PC-3 (cell line): ENCODE results near the gene PLA2G3. TPM values are rescaled to one million over a fixed set of nuclear protein-coding genes. Genes with fewer than 3 reads are reported as not detected.
"Not testable (repeated sequence)": the region's sequence is repeated elsewhere in the genome, so short reads cannot be mapped to it uniquely, and the experiment has no call there.

Experiments used
- ATAC-seq: fragments of 200-7000 bp; cut with Tn5 transposase; 2 replicates; pipeline ENCODE4 v1.9.1; 2020; ENCODE audit warnings: mild to moderate bottlenecking, moderate library complexity
- BruUV-seq: library from RNA; stranded (reverse); fragments of 400-500 nt; replicated peaks from 2 replicates; lab custom pipeline; 2021; lab: Mats Ljungman, UMichigan
- CTCF ChIA-PET: fragments of 300-600 bp; sonication (Branson Sonifier 250); formaldehyde crosslinking; loops from one replicate; lab custom pipeline; 2022; ENCODE audit warnings: antibody characterized with exemption; lab: Charles Lee
- POLR2A ChIA-PET: fragments of 300-600 bp; sonication (Branson Sonifier 250); formaldehyde crosslinking; loops from one replicate; lab custom pipeline; 2022; ENCODE audit warnings: antibody characterized with exemption; ENCODE audit not compliant: unreplicated experiment; lab: Charles Lee
- DNase-seq: peaks from one replicate; pipeline ENCODE4 v3.0.0-alpha.2; 2015
- H2AFZ ChIP-seq: fragments of 300-600 bp; sonication (generic); 2 replicates; pipeline ENCODE4 v1.6.0; 2016; ENCODE audit warnings: antibody characterized with exemption, low read length
- H3F3A ChIP-seq: fragments of 300-600 bp; sonication (generic); one replicate; pipeline ENCODE4 v1.6.0; 2017; ENCODE audit warnings: antibody characterized with exemption, low read length, control low read depth, mild to moderate bottlenecking; ENCODE audit not compliant: unreplicated experiment
- H3K27ac ChIP-seq: fragments of 300-600 bp; sonication (generic); 2 replicates; pipeline ENCODE4 v1.5.1; 2016; ENCODE audit warnings: mild to moderate bottlenecking, low read length
- H3K27me3 ChIP-seq: fragments of 300-600 bp; sonication (generic); 2 replicates; pipeline ENCODE4 v1.6.1; 2016; ENCODE audit warnings: low read length, mixed read lengths
- H3K36me3 ChIP-seq: fragments of 300-600 bp; sonication (generic); 2 replicates; pipeline ENCODE4 v1.6.1; 2016; ENCODE audit warnings: low read depth, mixed run types, low read length, mixed read lengths
- H3K4me1 ChIP-seq: fragments of 300-600 bp; sonication (generic); 2 replicates; pipeline ENCODE4 v1.5.1; 2016; ENCODE audit warnings: low read length; ENCODE audit not compliant: insufficient read depth
- H3K4me2 ChIP-seq: fragments of 300-600 bp; sonication (generic); 2 replicates; pipeline ENCODE4 v1.6.0; 2016; ENCODE audit warnings: low read length
- H3K4me3 ChIP-seq: fragments of 300-600 bp; sonication (generic); 2 replicates; pipeline ENCODE4 v1.5.1; 2016; ENCODE audit warnings: mild to moderate bottlenecking, low read length, mixed read lengths
- H3K79me2 ChIP-seq: fragments of 300-600 bp; sonication (generic); 2 replicates; pipeline ENCODE4 v1.6.1; 2017; ENCODE audit warnings: low read length, mixed read lengths
- H3K9ac ChIP-seq: fragments of 300-600 bp; sonication (generic); 2 replicates; pipeline ENCODE4 v1.6.0; 2016; ENCODE audit warnings: mild to moderate bottlenecking, low read length
- H3K9me2 ChIP-seq: fragments of 300-600 bp; sonication (generic); replicated peaks from 2 replicates; pipeline ENCODE4 v1.6.1; 2016; ENCODE audit warnings: mixed run types, low read length, mixed read lengths
- H3K9me3 ChIP-seq: fragments of 300-600 bp; sonication (generic); 2 replicates; pipeline ENCODE4 v1.6.1; 2016; ENCODE audit warnings: low read length, mixed read lengths
- H4K20me1 ChIP-seq: fragments of 300-600 bp; sonication (generic); 2 replicates; pipeline ENCODE4 v1.6.1; 2016; ENCODE audit warnings: low read length, mixed read lengths
- EZH2 ChIP-seq: fragments of 300-600 bp; sonication (generic); IDR thresholded peaks from one replicate; pipeline ENCODE4 v1.6.1; 2017; ENCODE audit warnings: antibody characterized with exemption, mild to moderate bottlenecking, low read length; ENCODE audit not compliant: unreplicated experiment
- EZH2phosphoT487 ChIP-seq: fragments of 300-600 bp; sonication (generic); IDR thresholded peaks from 2 replicates; pipeline ENCODE4 v1.6.1; 2018; ENCODE audit warnings: mild to moderate bottlenecking, antibody characterized with exemption, low read length, borderline replicate concordance
- intact Hi-C: fragments of 100-400 bp; cut with micrococcal nuclease; formaldehyde crosslinking; loops from 2 replicates; pipeline ENCODE4 v1.9.0; 2023
- total RNA-seq: library from RNA; depleted of rRNA; stranded (reverse); fragments of >200 nt; gene quantifications from 2 replicates; pipeline ENCODE4 v1.2.3, GENCODE V29; 2014
- TF ChIP-seq, protein P1 (sequence below): fragments of 300-600 bp; sonication (generic); conservative IDR thresholded peaks from 2 replicates; pipeline ENCODE4 v1.5.1; 2017; ENCODE audit warnings: antibody characterized with exemption, low read depth, mild to moderate bottlenecking, low read length

Gene PLA2G3
- total RNA-seq, 1 experiment from 2014 or later = not detected

DNA sequence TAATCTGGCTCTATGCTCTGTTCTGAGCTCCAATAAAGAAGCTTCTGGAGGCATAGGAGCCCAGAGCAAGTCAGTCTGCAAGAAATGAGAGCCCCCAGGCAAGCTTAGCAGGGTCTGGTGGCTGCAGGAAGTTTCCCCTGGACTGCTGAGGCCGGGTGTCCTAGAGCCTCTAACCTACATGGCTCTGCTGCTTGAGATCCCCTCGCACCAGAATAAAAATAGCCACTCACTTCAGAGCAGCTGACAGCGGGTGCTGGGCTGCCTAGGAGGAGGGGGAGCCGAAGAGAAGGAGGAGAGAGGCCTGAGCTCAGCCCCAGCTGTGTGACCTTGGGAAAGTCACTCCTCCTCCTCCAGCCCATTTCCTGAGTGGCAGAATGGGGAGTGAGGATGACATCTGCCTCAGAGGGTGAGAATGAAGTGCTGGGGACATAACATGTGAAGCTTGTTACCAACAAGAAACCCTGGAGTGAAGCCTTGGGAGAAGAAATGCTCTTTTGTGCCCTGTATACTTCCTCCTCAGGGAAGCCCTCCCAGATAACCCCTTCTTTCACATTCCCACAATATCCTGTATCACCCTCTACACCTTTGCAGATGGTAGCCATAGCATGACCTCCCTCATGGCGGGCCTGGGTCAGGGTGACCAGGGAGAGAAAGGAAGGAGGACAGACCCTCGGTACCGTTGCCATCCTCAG, 21.1 kb downstream of the PLA2G3 start:
- no peaks in the 10 kb centered on the region for H3K9me2 ChIP-seq
- H3K27me3 ChIP-seq = no peaks in the 10 kb centered on the region
- no peak for ATAC-seq
- H3K4me2 ChIP-seq = no peak overlapping the region
- H3K27ac ChIP-seq = no peak overlapping the region
- no peaks in the 10 kb centered on the region for H3K79me2 ChIP-seq
- no peaks in the 10 kb centered on the region for H3F3A ChIP-seq
- ChIA-PET CTCF (no interaction called here), POLR2A (no interaction called here)
- no peak overlapping the region for H3K9ac ChIP-seq
- DNase-seq = no peak
- 0 out of 2 replicates have a peak, but pooled peaks cover 4% of the 10 kb centered on the region for H3K4me1 ChIP-seq
- H3K36me3 ChIP-seq = no peaks in the 10 kb centered on the region
- BruUV-seq = no TSS peak
- no peak overlapping the region for H3K4me3 ChIP-seq
- TF ChIP-seq EZH2 (no peak), EZH2phosphoT487 (no peak)
- TF ChIP-seq, protein P1, sequence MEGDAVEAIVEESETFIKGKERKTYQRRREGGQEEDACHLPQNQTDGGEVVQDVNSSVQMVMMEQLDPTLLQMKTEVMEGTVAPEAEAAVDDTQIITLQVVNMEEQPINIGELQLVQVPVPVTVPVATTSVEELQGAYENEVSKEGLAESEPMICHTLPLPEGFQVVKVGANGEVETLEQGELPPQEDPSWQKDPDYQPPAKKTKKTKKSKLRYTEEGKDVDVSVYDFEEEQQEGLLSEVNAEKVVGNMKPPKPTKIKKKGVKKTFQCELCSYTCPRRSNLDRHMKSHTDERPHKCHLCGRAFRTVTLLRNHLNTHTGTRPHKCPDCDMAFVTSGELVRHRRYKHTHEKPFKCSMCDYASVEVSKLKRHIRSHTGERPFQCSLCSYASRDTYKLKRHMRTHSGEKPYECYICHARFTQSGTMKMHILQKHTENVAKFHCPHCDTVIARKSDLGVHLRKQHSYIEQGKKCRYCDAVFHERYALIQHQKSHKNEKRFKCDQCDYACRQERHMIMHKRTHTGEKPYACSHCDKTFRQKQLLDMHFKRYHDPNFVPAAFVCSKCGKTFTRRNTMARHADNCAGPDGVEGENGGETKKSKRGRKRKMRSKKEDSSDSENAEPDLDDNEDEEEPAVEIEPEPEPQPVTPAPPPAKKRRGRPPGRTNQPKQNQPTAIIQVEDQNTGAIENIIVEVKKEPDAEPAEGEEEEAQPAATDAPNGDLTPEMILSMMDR = no peak
- no peak overlapping the region for H2AFZ ChIP-seq
- H4K20me1 ChIP-seq = no peaks in the 10 kb centered on the region
- intact Hi-C loops = no loop called here
- no peaks in the 10 kb centered on the region for H3K9me3 ChIP-seq

DNA sequence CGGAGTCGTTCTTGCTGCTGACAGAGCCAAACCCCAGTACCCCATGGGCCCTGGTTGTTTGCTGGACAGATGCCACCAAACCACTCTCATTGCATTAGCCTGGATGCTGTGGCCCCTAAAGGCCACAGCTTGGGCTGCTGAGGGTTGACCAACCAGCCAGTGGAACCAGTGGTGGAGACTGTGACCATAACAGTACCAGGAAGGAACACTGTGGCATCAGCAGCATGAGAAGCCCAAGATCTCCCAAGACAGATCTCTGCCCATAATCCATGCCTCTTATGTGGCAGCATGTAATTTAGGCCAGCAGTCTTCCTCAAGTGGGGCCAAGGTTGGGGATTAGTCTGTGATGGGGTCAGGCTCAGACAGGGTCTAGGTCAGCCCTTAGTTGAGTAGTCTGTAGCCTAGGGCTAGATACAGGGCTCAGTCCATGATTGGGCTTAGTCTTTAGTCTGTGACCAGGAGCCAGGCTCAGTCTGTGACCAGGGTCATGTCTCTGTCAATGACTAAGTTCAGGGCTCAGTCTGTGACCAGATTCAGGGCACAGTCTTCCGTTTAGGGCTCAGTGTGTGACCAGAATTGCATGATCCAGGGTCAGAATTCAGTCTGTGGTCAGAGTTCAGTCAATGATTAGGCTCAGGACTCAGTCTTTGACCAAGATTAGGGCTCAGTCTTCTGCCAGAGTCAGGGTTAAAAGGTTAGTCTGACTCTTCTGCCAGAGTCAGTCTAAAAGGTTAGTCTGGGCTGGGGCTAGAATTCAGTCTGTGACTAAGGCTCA, 22.1 kb downstream of the PLA2G3 start:
- no peaks in the 10 kb centered on the region for H3K36me3 ChIP-seq
- no peak overlapping the region for H2AFZ ChIP-seq
- DNase-seq (no peak), ATAC-seq (no peak)
- H3K9me2 ChIP-seq = no peaks in the 10 kb centered on the region
- intact Hi-C loops = no loop called here
- POLR2A ChIA-PET = no interaction called here
- TF ChIP-seq EZH2phosphoT487 (no peak), EZH2 (no peak)
- H3K9ac ChIP-seq = no peak overlapping the region
- BruUV-seq = no TSS peak
- no peaks in the 10 kb centered on the region for H3K79me2 ChIP-seq
- no peaks in the 10 kb centered on the region for H4K20me1 ChIP-seq
- CTCF ChIA-PET = no interaction called here
- no peak overlapping the region for H3K4me2 ChIP-seq
- H3K4me1 ChIP-seq = 0 out of 2 replicates have a peak, but pooled peaks cover 4% of the 10 kb centered on the region
- H3K27me3 ChIP-seq = no peaks in the 10 kb centered on the region
- no peak overlapping the region for H3K27ac ChIP-seq
- no peak overlapping the region for H3K4me3 ChIP-seq
- H3K9me3 ChIP-seq = no peaks in the 10 kb centered on the region
- no peaks in the 10 kb centered on the region for H3F3A ChIP-seq

DNA sequence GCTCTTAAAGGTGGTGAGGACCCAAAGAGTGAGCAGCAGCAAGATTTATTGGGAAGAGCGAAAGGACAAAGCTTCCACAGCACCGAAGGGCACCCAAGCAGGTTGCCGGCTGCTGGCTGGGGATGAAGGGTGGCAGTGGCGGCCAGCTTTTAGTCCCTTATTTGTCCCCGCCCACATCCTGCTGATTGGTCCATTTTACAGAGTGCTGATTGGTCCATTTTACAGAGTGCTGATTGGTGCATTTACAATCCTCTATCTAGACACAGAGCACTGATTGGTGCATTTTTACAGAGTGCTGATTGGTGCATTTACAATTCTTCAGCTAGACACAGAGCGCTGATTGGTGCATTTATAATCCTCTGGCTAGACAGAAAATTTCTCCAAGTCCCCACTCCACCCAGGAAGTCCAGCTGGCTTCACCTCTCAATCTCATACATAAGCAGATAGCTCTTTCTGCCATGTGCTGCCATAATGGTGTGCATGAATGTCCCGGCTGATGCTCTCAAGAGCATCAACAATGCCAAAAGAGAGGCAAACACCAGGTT, 27.7 kb downstream of the PLA2G3 start:
- H3K4me3 ChIP-seq, ATAC-seq, POLR2A ChIA-PET, intact Hi-C loops, H3K36me3 ChIP-seq, BruUV-seq, H3K27ac ChIP-seq, H3K79me2 ChIP-seq, H3F3A ChIP-seq, CTCF ChIA-PET, H2AFZ ChIP-seq, H3K9ac ChIP-seq, H3K4me2 ChIP-seq, DNase-seq, H3K4me1 ChIP-seq, H3K9me3 ChIP-seq, H3K9me2 ChIP-seq, H4K20me1 ChIP-seq, H3K27me3 ChIP-seq: not testable (repeated sequence)
